Effector memory CD8-positive, alpha-beta T cell (primary cell): Measurements from ENCODE around the gene DYNLT2B.
"Not testable (repeated sequence)": the region's sequence is repeated elsewhere in the genome, so short reads cannot be mapped to it uniquely, and the experiment has no call there.

Experiments
- ATAC-seq: fragments of 150-1000 bp; cut with Tn5 transposase; replicated peaks from 2 replicates; pipeline ENCODE4 v1.10.0; 2021; ENCODE audit warnings: mild to moderate bottlenecking, moderate library complexity
- DNase-seq, 3 experiments: peaks; one replicate each; pipeline ENCODE4 v3.0.0; 2021
- H3K27ac Mint-ChIP-seq, 2 donors: one replicate each; pipeline ENCODE4 v1.8.0; 2022; ENCODE audit warnings: mild to moderate bottlenecking in 2 of 2, mixed read lengths in 2 of 2, moderate library complexity in 2 of 2
- H3K27me3 Mint-ChIP-seq, 2 donors: one replicate each; pipeline ENCODE4 v1.8.0; 2022; ENCODE audit warnings: mixed read lengths in 2 of 2
- H3K36me3 Mint-ChIP-seq: one replicate; pipeline ENCODE4 v1.8.0; 2022; ENCODE audit warnings: mild to moderate bottlenecking, moderate library complexity, mixed read lengths; ENCODE audit not compliant: insufficient read depth
- H3K4me1 Mint-ChIP-seq, 2 donors: one replicate each; pipeline ENCODE4 v1.8.0; 2022; ENCODE audit warnings: low read depth in 2 of 2, mixed read lengths in 2 of 2
- H3K4me3 Mint-ChIP-seq, 2 donors: one replicate each; pipeline ENCODE4 v1.8.0; 2022; ENCODE audit warnings: mild to moderate bottlenecking in 2 of 2, mixed read lengths in 2 of 2, moderate library complexity in 2 of 2
- H3K9me3 Mint-ChIP-seq, 2 donors: one replicate each; pipeline ENCODE4 v1.8.0; 2022; ENCODE audit warnings: mixed read lengths in 2 of 2

Gene DYNLT2B

DNA sequence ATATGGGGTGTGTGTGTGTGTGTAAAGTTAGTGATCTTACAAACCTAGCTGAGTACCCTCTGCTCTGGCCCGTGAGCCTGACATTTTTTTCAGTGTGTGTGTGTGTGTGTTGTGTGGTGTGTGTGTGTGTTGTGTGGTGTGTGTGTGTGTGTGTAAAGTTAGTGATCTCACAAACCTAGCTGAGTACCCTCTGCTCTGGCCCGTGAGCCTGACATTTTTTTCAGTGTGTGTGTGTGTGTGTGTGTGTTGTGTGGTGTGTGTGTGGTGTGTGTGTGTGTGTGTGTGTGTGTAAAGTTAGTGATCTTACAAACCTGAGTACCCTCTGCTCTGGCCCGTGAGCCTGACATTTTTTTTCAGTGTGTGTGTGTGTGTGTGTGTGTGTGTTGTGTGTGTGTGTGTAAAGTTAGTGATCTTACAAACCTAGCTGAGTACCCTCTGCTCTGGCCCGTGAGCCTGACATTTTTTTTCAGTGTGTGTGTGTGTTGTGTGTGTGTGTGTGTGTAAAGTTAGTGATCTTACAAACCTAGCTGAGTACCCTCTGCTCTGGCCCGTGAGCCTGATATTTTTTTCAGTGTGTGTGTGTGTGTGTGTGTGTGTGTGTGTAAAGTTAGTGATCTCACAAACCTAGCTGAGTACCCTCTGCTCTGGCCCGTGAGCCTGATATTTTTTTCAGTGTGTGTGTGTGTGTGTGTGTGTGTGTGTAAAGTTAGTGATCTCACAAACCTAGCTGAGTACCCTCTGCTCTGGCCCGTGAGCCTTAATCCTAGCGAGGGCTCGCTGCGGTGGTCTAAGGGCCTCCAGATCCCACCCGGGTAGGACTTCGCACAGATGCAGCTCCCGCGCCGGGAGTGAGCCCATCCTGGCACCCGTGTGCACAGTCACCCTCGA lies 997 bp downstream of the DYNLT2B start:
- Mint-ChIP-seq H3K4me1 (peaks cover 11 to 15% of the 10 kb centered on the region in 2 donors), H3K36me3 (peaks cover 29% of the 10 kb centered on the region), H3K4me3 (peak overlapping the region; percentile 95 to 96), H3K27ac (peak overlapping the region; percentile 96 to 98)
- H3K9me3 Mint-ChIP-seq, DNase-seq, H3K27me3 Mint-ChIP-seq, ATAC-seq: not testable (repeated sequence)

DNA sequence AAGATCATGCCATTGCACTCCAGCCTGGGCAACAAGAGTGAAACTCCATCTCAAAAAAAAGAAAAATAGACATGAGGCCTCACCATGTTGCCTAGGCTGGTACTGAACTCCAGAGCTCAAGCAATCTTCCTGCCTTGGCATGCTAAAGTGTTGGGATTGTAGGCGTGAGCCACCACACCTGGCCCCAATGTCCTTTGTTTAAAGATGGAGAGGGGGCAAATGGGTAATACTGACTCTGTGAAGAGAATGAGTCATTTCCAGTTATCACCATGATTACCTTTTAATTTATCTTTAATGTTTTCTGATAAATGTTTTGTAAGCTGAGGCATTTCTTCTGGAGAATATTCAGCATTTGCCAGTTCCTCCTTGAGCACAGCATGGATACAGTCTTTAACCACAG lies 2.2 kb downstream of the DYNLT2B start:
- ATAC-seq = no peak
- H3K4me1 Mint-ChIP-seq = peaks cover 11 to 12% of the 10 kb centered on the region in 2 donors
- no peak for DNase-seq
- no peak overlapping the region for H3K4me3 Mint-ChIP-seq
- H3K27me3 Mint-ChIP-seq = no peaks in the 10 kb centered on the region
- no peak overlapping the region for H3K27ac Mint-ChIP-seq
- H3K36me3 Mint-ChIP-seq = peaks cover 29% of the 10 kb centered on the region
- H3K9me3 Mint-ChIP-seq = no peaks in the 10 kb centered on the region

GRCh38 chr3:196314597-196314996 lies 3.4 kb downstream of the DYNLT2B start:
- H3K27me3 Mint-ChIP-seq = no peaks in the 10 kb centered on the region
- H3K4me3 Mint-ChIP-seq = no peak overlapping the region
- peaks cover 11 to 12% of the 10 kb centered on the region in 2 donors for H3K4me1 Mint-ChIP-seq
- H3K36me3 Mint-ChIP-seq = peaks cover 25% of the 10 kb centered on the region
- DNase-seq (no peak), ATAC-seq (no peak)
- H3K9me3 Mint-ChIP-seq = no peaks in the 10 kb centered on the region
- H3K27ac Mint-ChIP-seq = peak overlapping the region; percentile 14 to 15

DNA sequence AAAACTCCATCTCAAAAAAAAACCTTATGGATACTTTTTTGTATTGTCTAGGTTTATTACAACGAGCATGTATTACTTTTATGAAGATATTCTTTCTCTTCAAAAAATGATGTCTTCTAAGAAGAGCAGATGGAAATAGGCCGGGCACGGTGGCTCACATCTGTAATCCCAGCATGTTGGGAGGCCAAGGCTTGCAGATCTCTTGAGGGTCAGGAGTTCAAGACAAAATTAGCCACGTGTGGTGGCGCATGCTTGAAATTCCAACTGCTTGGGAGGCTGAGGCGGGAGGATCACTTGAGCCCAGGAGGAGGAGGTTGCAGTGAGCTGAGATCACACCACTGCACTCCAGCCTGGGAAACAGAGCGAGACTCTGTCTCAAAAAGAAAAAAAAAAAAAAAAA lies 4.0 kb downstream of the DYNLT2B start:
- peaks cover 21% of the 10 kb centered on the region for H3K36me3 Mint-ChIP-seq
- peaks cover 10 to 11% of the 10 kb centered on the region in 2 donors for H3K4me1 Mint-ChIP-seq
- peak overlapping the region; percentile 14 to 15 for H3K27ac Mint-ChIP-seq
- not testable (repeated sequence) for DNase-seq, ATAC-seq, H3K9me3 Mint-ChIP-seq, H3K27me3 Mint-ChIP-seq, H3K4me3 Mint-ChIP-seq

DNA sequence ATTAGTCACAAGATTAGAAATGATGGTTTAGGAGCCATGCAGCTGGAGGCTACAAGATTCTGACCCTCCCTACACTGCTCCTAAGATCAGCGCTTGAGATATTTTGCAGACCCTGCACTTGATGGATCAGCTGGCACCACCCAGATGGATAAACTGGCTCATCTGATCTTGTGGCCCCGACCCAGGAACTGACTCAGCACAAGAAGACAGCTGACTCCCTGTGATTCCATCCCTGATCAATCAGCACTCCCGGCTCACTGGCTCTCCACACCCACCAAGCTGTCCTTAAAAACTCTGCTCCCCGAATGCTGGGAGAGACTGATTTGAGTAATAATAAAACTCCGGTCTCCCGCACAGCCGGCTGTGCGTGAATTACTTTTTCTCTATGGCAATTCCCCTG lies 15.1 kb downstream of the DYNLT2B start:
- not testable (repeated sequence) for DNase-seq, H3K27me3 Mint-ChIP-seq, ATAC-seq, H3K36me3 Mint-ChIP-seq, H3K27ac Mint-ChIP-seq, H3K9me3 Mint-ChIP-seq, H3K4me3 Mint-ChIP-seq, H3K4me1 Mint-ChIP-seq

DNA sequence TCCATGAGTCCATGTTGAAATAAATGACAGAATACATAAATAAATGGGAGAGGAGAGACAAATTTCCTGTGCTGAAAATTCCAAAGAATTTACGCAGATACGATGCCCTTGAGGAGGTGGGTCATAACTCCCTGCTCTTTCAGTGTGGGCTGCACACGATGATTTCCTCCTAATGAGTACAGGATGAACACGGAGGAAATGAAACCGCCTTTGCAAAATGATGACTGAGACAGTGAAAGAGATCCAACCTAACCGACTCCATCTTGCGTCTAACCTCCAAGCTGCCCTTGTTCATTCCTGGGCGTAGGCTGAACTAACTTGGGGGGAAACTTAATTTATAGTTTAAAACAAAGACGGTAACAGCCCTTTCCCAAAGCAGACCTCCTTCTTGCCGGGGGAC lies 15.5 kb downstream of the DYNLT2B start:
- H3K4me1 Mint-ChIP-seq, DNase-seq, H3K4me3 Mint-ChIP-seq, H3K9me3 Mint-ChIP-seq, H3K36me3 Mint-ChIP-seq, H3K27me3 Mint-ChIP-seq, ATAC-seq: not testable (repeated sequence)
- peak overlapping the region in 1 of 2 donors; percentile 54 for H3K27ac Mint-ChIP-seq

- ATAC-seq (no peak), DNase-seq (no peak)
- H3K27ac Mint-ChIP-seq = no peak overlapping the region
- no peak overlapping the region for H3K4me3 Mint-ChIP-seq
- no peaks in the 10 kb centered on the region for H3K9me3 Mint-ChIP-seq
- no peaks in the 10 kb centered on the region for H3K27me3 Mint-ChIP-seq
- peaks cover 3% of the 10 kb centered on the region for H3K36me3 Mint-ChIP-seq
- no peaks in the 10 kb centered on the region for H3K4me1 Mint-ChIP-seq
Observed at GRCh38 chr3:196298521-196298920, 19.5 kb downstream of the DYNLT2B start.

- no peak for ATAC-seq
- H3K27ac Mint-ChIP-seq = no peak overlapping the region
Observed at GRCh38 chr3:196292286-196292923, 25.6 kb downstream of the DYNLT2B start.

DNA sequence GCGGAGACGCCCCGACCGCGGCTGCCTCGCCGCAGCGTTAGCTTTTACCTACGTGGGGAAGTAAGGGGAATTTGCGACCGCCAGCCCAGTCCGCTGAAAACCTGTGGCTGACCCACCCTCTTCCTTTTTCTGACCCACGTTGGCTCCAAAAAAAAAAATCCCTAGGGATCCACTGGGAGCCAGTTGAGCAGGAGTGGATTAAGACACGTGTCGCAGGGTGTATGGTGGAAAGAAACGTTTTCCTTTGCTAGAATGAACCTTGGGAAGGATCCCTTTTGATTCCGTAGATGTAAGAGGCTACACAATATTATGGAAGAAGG lies 29.9 kb downstream of the DYNLT2B start:
- Mint-ChIP-seq H3K4me3 (peak overlapping the region; percentile 97 to 98), H3K27ac (peak overlapping the region; percentile 98), H3K36me3 (peaks cover 12% of the 10 kb centered on the region), H3K9me3 (no peaks in the 10 kb centered on the region), H3K4me1 (peaks cover 26 to 43% of the 10 kb centered on the region in 2 donors), H3K27me3 (no peaks in the 10 kb centered on the region)
- ATAC-seq = no peak
- peak in 1 of 3 experiments; percentile 47 for DNase-seq

More at GRCh38 chr3:196292286-196292923, 25.6 kb downstream of the DYNLT2B start:
- peaks cover 10% of the 10 kb centered on the region for H3K36me3 Mint-ChIP-seq
- peaks cover 4 to 7% of the 10 kb centered on the region in 2 donors for H3K4me1 Mint-ChIP-seq
- no peaks in the 10 kb centered on the region for H3K27me3 Mint-ChIP-seq
- H3K4me3 Mint-ChIP-seq = no peak overlapping the region
- no peaks in the 10 kb centered on the region for H3K9me3 Mint-ChIP-seq
- DNase-seq = no peak

DNA sequence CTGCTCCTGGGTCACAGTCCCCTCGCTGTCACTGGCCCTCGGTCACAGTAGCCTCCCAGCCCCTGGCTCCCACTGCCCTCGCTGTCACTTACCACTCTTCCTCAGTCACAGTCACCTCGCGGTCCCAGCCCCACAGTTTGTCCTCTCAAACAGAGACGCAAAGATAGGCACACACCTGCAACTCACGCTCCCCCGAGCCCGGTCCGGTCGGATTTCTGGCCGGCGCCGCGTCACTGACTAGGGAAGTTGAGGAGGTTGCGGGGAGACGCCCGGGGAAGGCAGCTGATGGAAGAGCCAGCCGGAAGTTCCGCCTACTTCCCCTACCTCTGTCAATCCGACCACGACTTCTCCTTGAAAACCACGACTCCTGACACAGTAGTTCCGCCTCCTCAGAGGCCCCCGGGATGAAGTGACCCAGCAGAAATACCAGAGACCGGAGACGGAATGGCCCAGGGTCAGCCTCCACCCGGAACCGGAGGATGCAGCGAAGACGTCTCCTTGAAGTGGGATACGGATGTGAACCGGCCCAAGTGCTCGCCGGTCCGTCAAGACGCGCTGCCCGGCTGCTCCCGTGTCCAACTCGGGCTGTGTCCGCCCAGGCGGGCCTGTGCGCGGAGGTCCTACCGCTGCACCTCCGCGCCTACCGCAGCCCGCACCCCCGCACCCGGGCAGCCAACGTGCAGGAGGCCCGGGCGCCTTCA lies 30.4 kb downstream of the DYNLT2B start, which contains the start of gene PCYT1A:
Gene PCYT1A, minus strand, starts transcription at position 287 of the 701 bp plus-strand sequence. CDS start 17,195 bp downstream, outside the sequence.
- Mint-ChIP-seq H3K27me3 (no peaks in the 10 kb centered on the region), H3K4me1 (peaks cover 26 to 43% of the 10 kb centered on the region in 2 donors), H3K27ac (peak within 1 kb of the TSS; percentile 98), H3K36me3 (peaks cover 10% of the 10 kb centered on the region), H3K4me3 (peak within 1 kb of the TSS; percentile 97 to 98), H3K9me3 (no peaks in the 10 kb centered on the region)
- peak; percentile 48 to 56 (median 48) for DNase-seq
- ATAC-seq = peak; percentile 82

GRCh38 chr3:196287090-196287439 lies 31.0 kb downstream of the DYNLT2B start:
- Mint-ChIP-seq H3K4me1 (peaks cover 26 to 44% of the 10 kb centered on the region in 2 donors), H3K36me3 (peaks cover 8% of the 10 kb centered on the region)
- DNase-seq = no peak

DNA sequence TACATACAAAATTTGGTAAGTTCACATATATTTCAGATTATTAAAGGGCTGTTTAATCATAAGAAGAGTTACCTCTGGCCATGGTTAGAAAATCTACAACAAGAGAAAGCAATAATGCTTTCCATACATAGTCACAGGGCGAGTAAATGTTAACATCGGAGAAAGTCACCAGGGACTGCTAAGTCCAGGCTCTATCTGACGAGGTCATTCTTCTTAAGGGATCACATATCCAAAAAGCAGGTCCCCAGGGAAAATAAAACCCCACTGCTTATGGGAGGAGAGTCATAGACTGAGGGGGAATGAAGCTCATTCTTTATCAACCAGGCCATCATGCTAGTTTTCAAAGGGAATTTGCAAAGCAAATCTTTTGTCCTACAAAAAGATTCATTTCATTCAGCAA lies 33.6 kb downstream of the DYNLT2B start:
- Mint-ChIP-seq H3K27ac (peak overlapping the region; percentile 67 to 71), H3K9me3 (no peaks in the 10 kb centered on the region), H3K4me3 (no peak overlapping the region), H3K36me3 (peaks cover 8% of the 10 kb centered on the region), H3K4me1 (peaks cover 39 to 57% of the 10 kb centered on the region in 2 donors), H3K27me3 (no peaks in the 10 kb centered on the region)
- ATAC-seq (no peak), DNase-seq (no peak)

More at GRCh38 chr3:196287090-196287439, 31.0 kb downstream of the DYNLT2B start:
- ATAC-seq = peak; percentile 35
- no peaks in the 10 kb centered on the region for H3K9me3 Mint-ChIP-seq
- H3K27me3 Mint-ChIP-seq = no peaks in the 10 kb centered on the region
- peak overlapping the region; percentile 97 to 98 for H3K4me3 Mint-ChIP-seq
- H3K27ac Mint-ChIP-seq = peak overlapping the region; percentile 98

- no peaks in the 10 kb centered on the region for H3K9me3 Mint-ChIP-seq
- DNase-seq (no peak), ATAC-seq (no peak)
- H3K27me3 Mint-ChIP-seq = no peaks in the 10 kb centered on the region
- peaks cover 36 to 56% of the 10 kb centered on the region in 2 donors for H3K4me1 Mint-ChIP-seq
- peak overlapping the region; percentile 59 to 81 for H3K27ac Mint-ChIP-seq
- H3K36me3 Mint-ChIP-seq = peaks cover 7% of the 10 kb centered on the region
- H3K4me3 Mint-ChIP-seq = no peak overlapping the region
Observed at GRCh38 chr3:196281962-196282361, 36.1 kb downstream of the DYNLT2B start.
